AG08396 (cell line): ENCODE measurements around the gene HLX.

Experiments used
- DNase-seq: peaks from one replicate; pipeline ENCODE4 v3.0.0; 2012; ENCODE audit warnings: low spot score, mixed read lengths

HLX gene

GRCh38 chr1:220925707-220926106 is 46.5 kb downstream of the HLX start:
- no peak for DNase-seq

- DNase-seq, result no peak
Observed at GRCh38 chr1:220926146-220926545, 46.9 kb downstream of the HLX start.

GRCh38 chr1:220927442-220927841 is 48.2 kb downstream of the HLX start:
- no peak for DNase-seq

GRCh38 chr1:220928320-220928719 is 49.1 kb downstream of the HLX start:
- no peak for DNase-seq

GRCh38 chr1:220928725-220929300 is 49.6 kb downstream of the HLX start:
- no peak for DNase-seq

- no peak for DNase-seq
Observed at GRCh38 chr1:220929304-220929703, 50.1 kb downstream of the HLX start.
